ENCODE data around the gene GSE1. TPM values are rescaled to one million over a fixed set of nuclear protein-coding genes. Genes with fewer than 3 reads are reported as not detected.
A peak's percentile ranks its signal among the peaks of the same experiment; 100 is the strongest.

Gene GSE1
- total RNA-seq, 1 experiment from 2014 or later, result 31.1 TPM

DNA sequence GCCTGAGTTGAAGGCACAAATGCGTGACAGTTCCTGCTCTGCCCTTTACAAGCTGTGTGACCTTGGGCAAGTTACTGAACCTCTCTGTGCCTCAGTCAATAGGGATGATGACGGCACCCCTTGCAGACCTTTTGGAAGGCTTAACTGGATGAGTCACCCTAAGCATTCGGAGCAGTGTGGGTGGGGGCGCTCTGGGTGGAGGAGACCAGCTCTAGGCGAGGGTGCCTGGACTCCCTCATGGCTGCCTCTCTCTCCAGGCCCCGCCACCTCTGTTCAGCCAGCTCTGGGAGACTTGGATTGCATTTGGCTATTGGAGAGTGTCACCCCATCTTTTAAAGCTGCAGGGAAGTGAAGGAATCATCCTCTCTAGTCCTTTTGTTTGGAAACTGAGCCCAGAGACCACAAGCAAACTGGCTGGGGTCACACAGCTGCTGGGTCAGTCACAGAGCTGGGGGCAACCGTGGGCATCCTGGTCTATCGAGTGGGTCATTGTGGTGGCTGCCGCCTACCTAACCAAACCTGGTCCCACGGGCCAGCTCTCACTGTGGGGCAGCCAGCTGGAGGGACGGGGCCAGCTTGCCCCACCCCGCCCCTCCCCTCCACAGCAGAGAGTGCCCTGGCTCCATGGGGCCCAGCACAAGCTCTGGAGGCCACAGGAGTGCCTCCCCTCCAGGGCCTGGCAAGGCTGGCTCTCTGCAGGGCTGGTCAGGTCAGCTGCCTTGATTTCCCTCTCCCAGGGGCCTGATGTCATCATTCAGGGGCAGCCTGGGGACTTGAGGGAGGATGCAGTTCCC lies 20.2 kb upstream of the GSE1 start:
- Histone ChIP-seq H3K4me1 (no peaks in the 10 kb centered on the region), H3K27ac (no peak overlapping the region), H3K4me3 (no peak overlapping the region), H3K27me3 (no peaks in the 10 kb centered on the region), H3K9me3 (replicated peaks) (no peaks in the 10 kb centered on the region), H3K36me3 (no peaks in the 10 kb centered on the region)
- DNase-seq, result no peak

- no peak for DNase-seq
- no peaks in the 10 kb centered on the region for H3K27me3 ChIP-seq
- H3K36me3 ChIP-seq, result no peaks in the 10 kb centered on the region
- no peaks in the 10 kb centered on the region for H3K9me3 ChIP-seq (replicated peaks)
- no peaks in the 10 kb centered on the region for H3K4me1 ChIP-seq
- H3K4me3 ChIP-seq, result no peak overlapping the region
- H3K27ac ChIP-seq, result no peak overlapping the region
These were observed 19.5 kb upstream of the GSE1 start for GRCh38 chr16:85593494-85594221.

DNA sequence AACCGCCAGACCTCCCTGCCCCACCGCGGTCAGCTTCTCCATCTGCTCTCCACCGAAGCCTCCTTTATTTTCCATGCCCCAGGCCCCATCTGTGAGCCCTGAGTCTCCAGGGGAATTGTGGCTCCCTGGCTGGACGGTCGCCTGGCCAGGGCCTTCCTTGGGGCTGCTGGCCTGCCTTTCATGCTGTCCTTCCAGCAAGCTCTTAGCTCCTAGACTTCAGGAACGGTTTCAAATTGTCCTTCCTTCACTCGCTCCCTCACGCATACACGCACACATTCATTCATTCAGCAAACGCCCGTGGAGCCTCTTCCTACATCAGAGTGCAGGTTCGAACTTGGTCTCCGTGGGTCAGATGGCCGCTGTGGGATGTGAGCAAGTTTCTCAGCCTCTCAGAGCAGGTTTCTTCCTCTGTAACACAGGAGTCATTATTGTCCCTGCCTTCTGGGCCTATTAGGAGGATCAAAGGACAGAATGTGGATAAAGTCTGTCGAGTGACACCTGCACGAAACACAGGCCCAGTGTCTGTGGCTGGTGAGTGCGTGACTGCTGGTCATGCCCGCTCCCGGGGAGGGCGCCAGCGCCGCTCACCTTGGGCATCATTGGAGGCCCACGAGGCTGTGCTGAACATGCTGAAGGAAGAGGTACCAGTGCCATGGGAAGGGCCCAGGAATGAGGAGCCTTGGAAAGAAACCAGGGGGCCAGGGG lies 18.7 kb upstream of the GSE1 start:
- Histone ChIP-seq H3K9me3 (replicated peaks) (no peaks in the 10 kb centered on the region), H3K4me3 (no peak overlapping the region), H3K27me3 (no peaks in the 10 kb centered on the region), H3K36me3 (no peaks in the 10 kb centered on the region), H3K4me1 (no peaks in the 10 kb centered on the region), H3K27ac (no peak overlapping the region)
- DNase-seq, result no peak

GRCh38 chr16:85594978-85595661 lies 18.0 kb upstream of the GSE1 start:
- H3K4me3 ChIP-seq, result no peak overlapping the region
- H3K9me3 ChIP-seq (replicated peaks), result no peaks in the 10 kb centered on the region
- no peak overlapping the region for H3K27ac ChIP-seq
- H3K27me3 ChIP-seq, result no peaks in the 10 kb centered on the region
- H3K4me1 ChIP-seq, result no peaks in the 10 kb centered on the region
- H3K36me3 ChIP-seq, result no peaks in the 10 kb centered on the region
- no peak for DNase-seq

GRCh38 chr16:85595812-85596502 lies 17.2 kb upstream of the GSE1 start:
- DNase-seq, result no peak
- Histone ChIP-seq H3K27me3 (no peaks in the 10 kb centered on the region), H3K9me3 (replicated peaks) (no peaks in the 10 kb centered on the region), H3K4me3 (no peak overlapping the region), H3K27ac (no peak overlapping the region), H3K36me3 (no peaks in the 10 kb centered on the region), H3K4me1 (no peaks in the 10 kb centered on the region)

- Histone ChIP-seq H3K27me3 (no peaks in the 10 kb centered on the region), H3K9me3 (replicated peaks) (no peaks in the 10 kb centered on the region), H3K27ac (no peak overlapping the region), H3K4me3 (no peak overlapping the region), H3K4me1 (peaks cover 9% of the 10 kb centered on the region), H3K36me3 (no peaks in the 10 kb centered on the region)
- no peak for DNase-seq
These were observed 15.0 kb upstream of the GSE1 start for GRCh38 chr16:85598141-85598540.

- Histone ChIP-seq H3K27ac (no peak overlapping the region), H3K9me3 (replicated peaks) (no peaks in the 10 kb centered on the region), H3K27me3 (no peaks in the 10 kb centered on the region), H3K4me1 (peaks cover 14% of the 10 kb centered on the region), H3K36me3 (no peaks in the 10 kb centered on the region), H3K4me3 (no peak overlapping the region)
- no peak for DNase-seq
These were observed 13.0 kb upstream of the GSE1 start for GRCh38 chr16:85600078-85600477.

DNA sequence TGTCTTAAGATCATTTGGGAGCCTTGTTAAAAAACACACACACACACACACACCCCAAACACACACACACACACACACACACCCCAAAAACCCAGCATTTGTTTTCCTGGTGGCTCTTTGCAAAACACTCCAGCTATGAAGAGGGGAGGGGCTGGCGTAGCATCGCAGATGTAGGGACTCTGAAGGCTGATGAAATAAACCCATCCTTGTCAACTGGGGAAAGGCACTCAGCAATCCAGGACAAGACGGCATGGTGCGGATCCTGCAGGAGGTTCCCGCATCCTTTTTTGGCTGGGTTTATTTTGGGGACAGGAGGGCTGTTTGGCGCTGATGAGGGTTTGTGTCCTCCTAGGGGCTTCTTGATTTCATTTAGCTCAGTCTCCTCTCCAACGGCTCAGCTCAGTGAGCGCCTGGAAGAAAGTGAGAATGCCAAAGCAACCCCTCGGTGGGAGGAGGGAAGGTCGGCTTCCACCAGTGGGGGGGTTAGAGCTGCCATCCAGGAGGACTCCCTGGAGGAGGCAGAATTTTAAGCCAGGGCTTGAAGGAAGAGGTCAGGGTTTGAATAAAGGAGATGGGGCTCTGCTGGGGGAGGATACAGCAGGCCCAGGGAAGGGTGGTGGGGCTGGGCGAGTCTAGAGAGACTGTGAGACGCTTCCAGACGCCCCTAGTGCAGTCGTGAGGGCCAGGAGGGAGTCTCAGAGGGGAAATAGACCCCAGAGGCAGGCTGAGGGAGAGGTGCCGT lies 12.4 kb upstream of the GSE1 start:
- no peak for DNase-seq
- Histone ChIP-seq H3K4me1 (peaks cover 21% of the 10 kb centered on the region), H3K36me3 (no peaks in the 10 kb centered on the region), H3K27ac (no peak overlapping the region), H3K27me3 (no peaks in the 10 kb centered on the region), H3K9me3 (replicated peaks) (no peaks in the 10 kb centered on the region), H3K4me3 (no peak overlapping the region)

DNA sequence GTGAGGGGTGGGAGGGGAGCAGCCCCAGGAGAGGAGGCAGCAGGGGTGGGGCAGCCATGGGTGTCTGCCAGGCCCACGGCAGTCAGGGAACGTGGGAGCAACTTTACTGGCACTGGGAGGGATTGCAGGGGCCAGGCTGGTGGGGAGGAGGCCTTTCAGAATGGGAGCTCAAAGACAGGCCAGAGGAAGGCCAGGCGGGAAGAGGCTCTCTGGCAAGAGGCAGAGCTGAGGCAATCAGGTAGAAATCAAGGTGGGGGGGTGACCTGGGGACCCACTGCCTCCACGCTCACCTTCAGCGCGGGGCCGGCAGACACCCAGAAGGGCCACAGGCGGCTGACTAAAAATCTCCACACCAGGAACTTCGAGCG lies 11.9 kb upstream of the GSE1 start:
- DNase-seq, result no peak
- H3K9me3 ChIP-seq (replicated peaks), result no peaks in the 10 kb centered on the region
- no peak overlapping the region for H3K4me3 ChIP-seq
- H3K27me3 ChIP-seq, result no peaks in the 10 kb centered on the region
- no peak overlapping the region for H3K27ac ChIP-seq
- no peaks in the 10 kb centered on the region for H3K36me3 ChIP-seq
- peaks cover 26% of the 10 kb centered on the region for H3K4me1 ChIP-seq

- DNase-seq, result no peak
- H3K4me1 ChIP-seq, result peaks cover 30% of the 10 kb centered on the region
These were observed 11.3 kb upstream of the GSE1 start for GRCh38 chr16:85601730-85602401.

GRCh38 chr16:85602402-85603202 lies 10.5 kb upstream of the GSE1 start:
- H3K36me3 ChIP-seq, result no peaks in the 10 kb centered on the region
- no peaks in the 10 kb centered on the region for H3K9me3 ChIP-seq (replicated peaks)
- no peak overlapping the region for H3K4me3 ChIP-seq
- peaks cover 33% of the 10 kb centered on the region for H3K4me1 ChIP-seq
- no peaks in the 10 kb centered on the region for H3K27me3 ChIP-seq
- DNase-seq, result peak in 1 of 2 experiments; percentile 34
- H3K27ac ChIP-seq, result no peak overlapping the region

More at GRCh38 chr16:85601730-85602401, 11.3 kb upstream of the GSE1 start:
- Histone ChIP-seq H3K36me3 (no peaks in the 10 kb centered on the region), H3K27ac (no peak overlapping the region), H3K27me3 (no peaks in the 10 kb centered on the region), H3K9me3 (replicated peaks) (no peaks in the 10 kb centered on the region), H3K4me3 (no peak overlapping the region)

- Histone ChIP-seq H3K27me3 (no peaks in the 10 kb centered on the region), H3K36me3 (no peaks in the 10 kb centered on the region), H3K27ac (no peak overlapping the region), H3K9me3 (replicated peaks) (no peaks in the 10 kb centered on the region), H3K4me1 (peaks cover 37% of the 10 kb centered on the region), H3K4me3 (no peak overlapping the region)
- DNase-seq, result no peak
These were observed 9.8 kb upstream of the GSE1 start for GRCh38 chr16:85603203-85603755.
